GM12878 (cell line): ENCODE data around the gene ZNF708. TPM values are rescaled to one million over a fixed set of nuclear protein-coding genes. Genes with fewer than 3 reads are reported as not detected.

ENCODE experiments used
- ATAC-seq: fragments of 200-7000 bp; cut with Tn5 transposase; 3 replicates; pipeline ENCODE4 v1.9.1; 2020; ENCODE audit warnings: mild to moderate bottlenecking, moderate library complexity
- BruUV-seq: library from RNA; stranded (reverse); fragments of 400-500 nt; replicated peaks from 2 replicates; lab custom pipeline; 2021; lab: Mats Ljungman, UMichigan
- CTCF ChIA-PET: fragments of 300-600 bp; sonication (Branson Sonifier 250); formaldehyde crosslinking; extraction: SDS; loops from one replicate; lab custom pipeline; 2021; ENCODE audit warnings: inconsistent platforms; lab: Yijun Ruan, JAX
- POLR2A ChIA-PET: fragments of 350-600 bp; formaldehyde crosslinking; extraction: SDS; loops from one replicate; lab custom pipeline; 2021; ENCODE audit warnings: inconsistent platforms; lab: Charles Lee
- RAD21 ChIA-PET: fragments of 300-600 bp; sonication (Branson Sonifier 250); formaldehyde crosslinking; loops from one replicate; lab custom pipeline; 2023; ENCODE audit warnings: antibody characterized with exemption; ENCODE audit not compliant: unreplicated experiment; lab: Charles Lee
- SMC1A ChIA-PET: fragments of 300-600 bp; sonication (Branson Sonifier 250); formaldehyde crosslinking; loops from one replicate; lab custom pipeline; 2023; ENCODE audit not compliant: unreplicated experiment, uncharacterized antibody; lab: Charles Lee
- DNase-seq: peaks from one replicate; pipeline ENCODE4 v3.0.0-alpha.2; 2011; ENCODE audit warnings: low read depth, low spot score
- FAIRE-seq: peaks from 3 replicates; lab custom pipeline; 2011; peaks lifted over from hg19 to GRCh38; lab: Jason Lieb, UNC
- H2AFZ ChIP-seq: 2 replicates; pipeline ENCODE4 v1.6.0; 2011; ENCODE audit warnings: low read depth, low read length, control low read depth; ENCODE audit not compliant: control insufficient read depth
- H3K27ac ChIP-seq: 2 replicates; pipeline ENCODE4 v1.5.1; 2011; ENCODE audit warnings: control low read depth; ENCODE audit not compliant: control insufficient read depth, insufficient read depth
- H3K27me3 ChIP-seq, 2 experiments: replicated peaks in 1 of 2; 2 replicates each; pipeline versions ENCODE4 v1.6.0 to v1.6.1; 2011; ENCODE audit warnings: low read length in 1 of 2; ENCODE audit not compliant: control insufficient read depth in 2 of 2, insufficient read depth in 2 of 2
- H3K36me3 ChIP-seq, 2 experiments: 2 replicates each; pipeline ENCODE4 v1.5.1; 2011; ENCODE audit warnings: low read length in 1 of 2; ENCODE audit not compliant: control insufficient read depth in 2 of 2, insufficient read depth in 2 of 2
- H3K4me1 ChIP-seq: 2 replicates; pipeline ENCODE4 v1.6.1; 2011; ENCODE audit warnings: mild to moderate bottlenecking, low read length, moderate library complexity, mixed read lengths; ENCODE audit not compliant: control insufficient read depth, insufficient read depth
- H3K4me2 ChIP-seq: 2 replicates; pipeline ENCODE4 v1.6.0; 2011; ENCODE audit warnings: control low read depth; ENCODE audit not compliant: control insufficient read depth, insufficient read depth
- H3K4me3 ChIP-seq: fragments of 200-600 bp; sonication (generic); 2 replicates; pipeline ENCODE4 v1.5.1; 2016
- H3K79me2 ChIP-seq: 2 replicates; pipeline ENCODE4 v1.6.0; 2011; ENCODE audit warnings: low read length; ENCODE audit not compliant: control insufficient read depth, insufficient read depth
- H3K9ac ChIP-seq: 2 replicates; pipeline ENCODE4 v1.8.0; 2011; ENCODE audit warnings: low read length, control low read depth, mixed read lengths; ENCODE audit not compliant: control insufficient read depth, insufficient read depth
- H3K9me3 ChIP-seq: replicated peaks from 3 replicates; pipeline ENCODE4 v1.5.1; 2011; ENCODE audit warnings: mild to moderate bottlenecking, low read length; ENCODE audit not compliant: control insufficient read depth, insufficient read depth
- H4K20me1 ChIP-seq: 2 replicates; pipeline ENCODE4 v1.6.0; 2011; ENCODE audit not compliant: control insufficient read depth, insufficient read depth
- CEBPB ChIP-seq, 2 experiments: fragments of 150-350 bp in 1 of 2; IDR thresholded peaks; 2 replicates each; pipeline ENCODE4 v1.6.1; 2012 to 2014; ENCODE audit warnings: low read depth in 2 of 2, low read length in 2 of 2, borderline replicate concordance in 1 of 2, inconsistent platforms in 1 of 2
- RAD21 ChIP-seq: IDR thresholded peaks from 2 replicates; pipeline ENCODE4 v1.6.1; 2011; ENCODE audit warnings: mild to moderate bottlenecking, low read depth, low read length, moderate library complexity; ENCODE audit not compliant: insufficient read depth
- whole genome bisulfite sequencing: methylation state at CpG from one replicate; pipeline ENCODE4 v1.1.6; 2016; ENCODE audit warnings: low lambda C conversion rate; ENCODE audit not compliant: insufficient replicate concordance, insufficient coverage; ENCODE audit errors: missing lambda C conversion rate; 5-methylcytosine and 5-hydroxymethylcytosine counted together
- in situ Hi-C: fragments of 300-500 bp; cut with MboI; formaldehyde crosslinking; loops from 9 replicates; pipeline ENCODE4 v1.14.3; 2018; ENCODE audit warnings: mixed read lengths
- intact Hi-C: fragments of 100-400 bp; cut with micrococcal nuclease; formaldehyde crosslinking; loops from one replicate; pipeline ENCODE4 v1.14.2; 2022; ENCODE audit not compliant: unreplicated experiment
- polyA plus RNA-seq, 11 experiments: library from polyadenylated mRNA; depleted of rRNA in 4 of 11; unstranded in 6 of 11; stranded (reverse) in 5 of 11; fragments of >200 nt; fragmentation: Nextera tagmentation in 4 of 11; fragmentation: Illumina TruSeq in 1 of 11; extraction: Ambion mirVana in 4 of 11; extraction: Trizol in 1 of 11; gene quantifications; 1 replicate in 1 of 11; 2 replicates in 10 of 11; pipeline versions ENCODE4 v1.2.1 to v1.2.3, GENCODE V29; 2011 to 2016; ENCODE audit warnings: inconsistent platforms in 2 of 11, missing spikeins in 2 of 11, low read depth in 1 of 11
- total RNA-seq, 4 experiments: library from RNA; depleted of rRNA in 3 of 4; stranded (reverse); fragments of >200 nt in 3 of 4; fragmentation: Illumina TruSeq in 1 of 4; extraction: Trizol in 1 of 4; gene quantifications; 2 replicates each; pipeline versions ENCODE4 v1.2.1 to v1.2.3, GENCODE V29; 2013 to 2021
- TF ChIP-seq, protein P1 (sequence below), 3 experiments: IDR thresholded peaks in 2 of 3; conservative IDR thresholded peaks in 1 of 3; 2 replicates each; pipeline ENCODE4 v1.5.1; 2011; ENCODE audit warnings: low read depth in 3 of 3, low read length in 3 of 3, mild to moderate bottlenecking in 3 of 3, control low read depth in 2 of 3, moderate library complexity in 2 of 3, inconsistent platforms in 1 of 3, mixed read lengths in 1 of 3; ENCODE audit not compliant: control insufficient read depth in 2 of 3, insufficient read depth in 1 of 3; ENCODE audit errors: extremely low read depth in 1 of 3

Gene ZNF708
- total and polyA plus RNA-seq, 10 of the 15 experiments (the other 5 are each of a cell fraction or from before 2014, with no cell fraction given): 2.7 to 15.9 (median 8.4) TPM

DNA sequence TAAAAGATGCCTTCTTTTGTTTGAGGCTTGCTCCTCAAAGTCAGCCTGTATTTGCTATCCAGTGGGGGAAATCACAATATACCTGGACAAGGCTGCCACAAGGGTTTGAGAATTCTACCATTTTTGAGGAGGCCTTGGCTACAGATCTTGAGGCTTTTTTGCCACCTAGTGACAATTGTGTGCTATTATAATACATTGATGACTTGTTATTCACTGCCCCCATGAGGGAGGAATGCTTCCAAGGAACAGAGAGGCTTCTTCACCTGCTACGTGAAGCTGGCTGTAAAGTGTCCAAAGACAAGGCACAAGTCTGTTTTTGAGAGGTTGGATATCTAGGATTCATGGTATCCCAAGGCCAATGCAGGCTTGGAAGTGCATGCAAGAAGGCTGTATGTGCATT, 72.5 kb downstream of the ZNF708 start:
- Histone ChIP-seq H3K4me2 (no peak overlapping the region), H3K27ac (no peak overlapping the region), H3K4me1 (no peaks in the 10 kb centered on the region), H3K79me2 (no peaks in the 10 kb centered on the region), H3K9ac (no peak overlapping the region), H3K27me3 (no peaks in the 10 kb centered on the region), H2AFZ (no peak overlapping the region), H3K36me3 (no peaks in the 10 kb centered on the region), H3K9me3 (no peaks in the 10 kb centered on the region; the same call in 1 of the 3 replicates), H4K20me1 (no peaks in the 10 kb centered on the region), H3K4me3 (no peak overlapping the region)
- 63% methylated on average over 1 of the region's 1 CpG for WGBS
- POLR2A ChIA-PET: no interaction called here
- CTCF ChIA-PET: interaction anchor here (1.2 kb wide), 1 partner anchor 646 kb away, joined by 3 read pairs; no protein-coding TSS in a partner anchor
- intact Hi-C loops: no loop called here
- no peak for TF ChIP-seq CEBPB (IDR thresholded peaks at IDR 0.05; ENCODE audit: borderline replicate concordance in 1 of 2, low read depth in 2 of 2, low read length in 2 of 2)
- peak; percentile 44 for TF ChIP-seq RAD21
- TF ChIP-seq, protein P1, sequence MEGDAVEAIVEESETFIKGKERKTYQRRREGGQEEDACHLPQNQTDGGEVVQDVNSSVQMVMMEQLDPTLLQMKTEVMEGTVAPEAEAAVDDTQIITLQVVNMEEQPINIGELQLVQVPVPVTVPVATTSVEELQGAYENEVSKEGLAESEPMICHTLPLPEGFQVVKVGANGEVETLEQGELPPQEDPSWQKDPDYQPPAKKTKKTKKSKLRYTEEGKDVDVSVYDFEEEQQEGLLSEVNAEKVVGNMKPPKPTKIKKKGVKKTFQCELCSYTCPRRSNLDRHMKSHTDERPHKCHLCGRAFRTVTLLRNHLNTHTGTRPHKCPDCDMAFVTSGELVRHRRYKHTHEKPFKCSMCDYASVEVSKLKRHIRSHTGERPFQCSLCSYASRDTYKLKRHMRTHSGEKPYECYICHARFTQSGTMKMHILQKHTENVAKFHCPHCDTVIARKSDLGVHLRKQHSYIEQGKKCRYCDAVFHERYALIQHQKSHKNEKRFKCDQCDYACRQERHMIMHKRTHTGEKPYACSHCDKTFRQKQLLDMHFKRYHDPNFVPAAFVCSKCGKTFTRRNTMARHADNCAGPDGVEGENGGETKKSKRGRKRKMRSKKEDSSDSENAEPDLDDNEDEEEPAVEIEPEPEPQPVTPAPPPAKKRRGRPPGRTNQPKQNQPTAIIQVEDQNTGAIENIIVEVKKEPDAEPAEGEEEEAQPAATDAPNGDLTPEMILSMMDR (IDR thresholded peaks at IDR 0.05 in 2 of 3, conservative IDR thresholded peaks at IDR 0.05 in 1 of 3; ENCODE audit: control insufficient read depth in 2 of 3, extremely low read depth in 1 of 3, insufficient read depth in 1 of 3, low read depth in 3 of 3, low read length in 3 of 3): peak in 1 of 3 experiments; percentile 30; a peak in 1 of 6 replicates
- RAD21 ChIA-PET: no interaction called here
- SMC1A ChIA-PET: no interaction called here
- no peak for FAIRE-seq
- ATAC-seq: no peak
- no TSS peak for BruUV-seq
- in situ Hi-C loops: no loop called here
- DNase-seq: no peak

Other genes starting within 250 kb of the ZNF708 start
- 10.7 and 12.0 TPM in 2 replicates for gene ZNF714, start 247.2 kb downstream of the ZNF708 start, total RNA-seq (2014; rRNA removed)
- gene ZNF714, start 247.2 kb downstream of the ZNF708 start, total RNA-seq (2014; rRNA removed; fragmentation: Illumina TruSeq; extraction: Trizol): 10.3 and 12.3 TPM in 2 replicates
- gene ZNF714, start 247.2 kb downstream of the ZNF708 start, total RNA-seq (2021): 7.6 and 7.7 TPM in 2 replicates
- 13.2 and 22.3 TPM in 2 replicates for gene ZNF714, start 247.2 kb downstream of the ZNF708 start, polyA plus RNA-seq (2011; rRNA removed)
- gene ZNF714, start 247.2 kb downstream of the ZNF708 start, polyA plus RNA-seq (2014; fragmentation: Illumina TruSeq; extraction: Trizol): 9.4 and 10.7 TPM in 2 replicates
- gene ZNF714, start 247.2 kb downstream of the ZNF708 start, polyA plus RNA-seq (2014; fragmentation: Nextera tagmentation; extraction: Ambion mirVana): 1 to 10 TPM; 4.9 to 5.1 TPM
- gene ZNF714, start 247.2 kb downstream of the ZNF708 start, polyA plus RNA-seq (2014; rRNA removed): 5.2 and 6.3 TPM in 2 replicates
- gene ZNF714, start 247.2 kb downstream of the ZNF708 start, polyA plus RNA-seq (2016; fragmentation: Nextera tagmentation; extraction: Ambion mirVana): 10 to 100 TPM in 1 of 2 experiments, 1 to 10 TPM in 1; 8.7 to 11.9 TPM
- gene ZNF431, start 187.4 kb downstream of the ZNF708 start, total RNA-seq (2014; rRNA removed): 7.9 and 10.8 TPM in 2 replicates
- 15.3 and 17.4 TPM in 2 replicates for gene ZNF431, start 187.4 kb downstream of the ZNF708 start, total RNA-seq (2014; rRNA removed; fragmentation: Illumina TruSeq; extraction: Trizol)
- 8.9 and 12.3 TPM in 2 replicates for gene ZNF431, start 187.4 kb downstream of the ZNF708 start, total RNA-seq (2021)
- gene ZNF431, start 187.4 kb downstream of the ZNF708 start, polyA plus RNA-seq (2011; rRNA removed): 18.7 and 26.1 TPM in 2 replicates
- 14.3 and 15.0 TPM in 2 replicates for gene ZNF431, start 187.4 kb downstream of the ZNF708 start, polyA plus RNA-seq (2014; fragmentation: Illumina TruSeq; extraction: Trizol)
- gene ZNF431, start 187.4 kb downstream of the ZNF708 start, polyA plus RNA-seq (2014; fragmentation: Nextera tagmentation; extraction: Ambion mirVana): 1 to 10 TPM; 2.5 to 2.8 TPM
- 6.6 and 8.7 TPM in 2 replicates for gene ZNF431, start 187.4 kb downstream of the ZNF708 start, polyA plus RNA-seq (2014; rRNA removed)
- gene ZNF431, start 187.4 kb downstream of the ZNF708 start, polyA plus RNA-seq (2016; fragmentation: Nextera tagmentation; extraction: Ambion mirVana): 10 to 100 TPM in 1 of 2 experiments, 1 to 10 TPM in 1; 9.3 to 10.7 TPM
- gene ZNF738, start 29.6 kb upstream of the ZNF708 start, total RNA-seq (2014; rRNA removed): 14.9 and 18.7 TPM in 2 replicates
- 17.4 and 19.0 TPM in 2 replicates for gene ZNF738, start 29.6 kb upstream of the ZNF708 start, total RNA-seq (2014; rRNA removed; fragmentation: Illumina TruSeq; extraction: Trizol)
- 11.4 and 11.6 TPM in 2 replicates for gene ZNF738, start 29.6 kb upstream of the ZNF708 start, total RNA-seq (2021)
- gene ZNF738, start 29.6 kb upstream of the ZNF708 start, polyA plus RNA-seq (2011; rRNA removed): 29.4 and 38.5 TPM in 2 replicates
- gene ZNF738, start 29.6 kb upstream of the ZNF708 start, polyA plus RNA-seq (2014; fragmentation: Illumina TruSeq; extraction: Trizol): 21.0 and 26.0 TPM in 2 replicates
- 10 to 100 TPM; 13.4 to 15.2 TPM for gene ZNF738, start 29.6 kb upstream of the ZNF708 start, polyA plus RNA-seq (2014; fragmentation: Nextera tagmentation; extraction: Ambion mirVana)
- 18.0 and 20.5 TPM in 2 replicates for gene ZNF738, start 29.6 kb upstream of the ZNF708 start, polyA plus RNA-seq (2014; rRNA removed)
- gene ZNF738, start 29.6 kb upstream of the ZNF708 start, polyA plus RNA-seq (2016; fragmentation: Nextera tagmentation; extraction: Ambion mirVana): 10 to 100 TPM; 11.9 to 14.8 TPM
- gene ZNF493, start 67.7 kb upstream of the ZNF708 start, total RNA-seq (2014; rRNA removed): 10.1 and 15.2 TPM in 2 replicates
- 11.6 and 12.1 TPM in 2 replicates for gene ZNF493, start 67.7 kb upstream of the ZNF708 start, total RNA-seq (2014; rRNA removed; fragmentation: Illumina TruSeq; extraction: Trizol)
- gene ZNF493, start 67.7 kb upstream of the ZNF708 start, total RNA-seq (2021): 6.4 and 7.1 TPM in 2 replicates
- gene ZNF493, start 67.7 kb upstream of the ZNF708 start, polyA plus RNA-seq (2011; rRNA removed): 17.6 and 27.1 TPM in 2 replicates
- gene ZNF493, start 67.7 kb upstream of the ZNF708 start, polyA plus RNA-seq (2014; fragmentation: Illumina TruSeq; extraction: Trizol): 7.5 and 8.4 TPM in 2 replicates
- 1 to 10 TPM; 2.9 to 3.0 TPM for gene ZNF493, start 67.7 kb upstream of the ZNF708 start, polyA plus RNA-seq (2014; fragmentation: Nextera tagmentation; extraction: Ambion mirVana)
- gene ZNF493, start 67.7 kb upstream of the ZNF708 start, polyA plus RNA-seq (2014; rRNA removed): 5.9 and 9.2 TPM in 2 replicates
- gene ZNF493, start 67.7 kb upstream of the ZNF708 start, polyA plus RNA-seq (2016; fragmentation: Nextera tagmentation; extraction: Ambion mirVana): 1 to 10 TPM; 7.4 to 9.3 TPM
- gene ZNF429, start 176.2 kb upstream of the ZNF708 start, total RNA-seq (2014; rRNA removed): 2.6 and 3.0 TPM in 2 replicates
- gene ZNF429, start 176.2 kb upstream of the ZNF708 start, total RNA-seq (2014; rRNA removed; fragmentation: Illumina TruSeq; extraction: Trizol): 2.8 and 3.1 TPM in 2 replicates
- 2.2 and 3.0 TPM in 2 replicates for gene ZNF429, start 176.2 kb upstream of the ZNF708 start, total RNA-seq (2021)
- 1.4 and 1.9 TPM in 2 replicates for gene ZNF429, start 176.2 kb upstream of the ZNF708 start, polyA plus RNA-seq (2011; rRNA removed)
- 2.4 and 4.7 TPM in 2 replicates for gene ZNF429, start 176.2 kb upstream of the ZNF708 start, polyA plus RNA-seq (2014; fragmentation: Illumina TruSeq; extraction: Trizol)
- 1 to 10 TPM; 3.3 to 4.3 TPM for gene ZNF429, start 176.2 kb upstream of the ZNF708 start, polyA plus RNA-seq (2014; fragmentation: Nextera tagmentation; extraction: Ambion mirVana)
- gene ZNF429, start 176.2 kb upstream of the ZNF708 start, polyA plus RNA-seq (2014; rRNA removed): 2.3 and 2.4 TPM in 2 replicates
- 1 to 10 TPM; 2.8 to 2.9 TPM for gene ZNF429, start 176.2 kb upstream of the ZNF708 start, polyA plus RNA-seq (2016; fragmentation: Nextera tagmentation; extraction: Ambion mirVana)